Erythroblast (primary cell): Measurements from ENCODE around the gene LAPTM5.

Experiments used
- DNase-seq, 2 experiments: peaks; one replicate each; lab custom pipeline; 2025; lab: John Stamatoyannopoulos, UW
- GATA1 ChIP-seq: IDR thresholded peaks from 2 replicates; pipeline ENCODE4 v1.6.1; 2011; ENCODE audit warnings: low read depth, mild to moderate bottlenecking, control low read depth, low read length, moderate library complexity
- POLR2A ChIP-seq: IDR thresholded peaks from 2 replicates; pipeline ENCODE4 v1.6.1; 2011; ENCODE audit warnings: mild to moderate bottlenecking, low read length

The LAPTM5 gene

DNA sequence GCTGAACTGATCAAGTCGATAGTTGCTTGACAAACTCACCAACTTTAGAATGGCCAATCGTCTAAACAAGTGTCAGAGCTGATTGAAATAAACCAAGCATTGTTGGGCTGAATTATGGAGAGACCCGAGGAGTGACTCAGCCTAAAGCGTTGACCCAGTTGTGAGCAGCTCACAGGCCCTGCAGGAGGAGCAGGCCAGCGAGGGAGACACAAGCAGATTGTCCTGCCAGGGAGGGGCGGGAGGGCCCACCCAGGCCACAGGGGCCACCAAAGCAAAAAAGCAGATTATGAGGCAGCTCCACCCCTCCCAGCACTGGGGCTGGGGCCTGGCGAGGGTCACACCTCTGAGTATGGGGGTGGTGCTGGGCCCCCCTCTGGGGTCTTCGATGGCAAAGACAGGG lies 24.1 kb downstream of the LAPTM5 start:
- peak in 1 of 2 experiments; percentile 16 for DNase-seq
- TF ChIP-seq POLR2A (no peak), GATA1 (no peak)

DNA sequence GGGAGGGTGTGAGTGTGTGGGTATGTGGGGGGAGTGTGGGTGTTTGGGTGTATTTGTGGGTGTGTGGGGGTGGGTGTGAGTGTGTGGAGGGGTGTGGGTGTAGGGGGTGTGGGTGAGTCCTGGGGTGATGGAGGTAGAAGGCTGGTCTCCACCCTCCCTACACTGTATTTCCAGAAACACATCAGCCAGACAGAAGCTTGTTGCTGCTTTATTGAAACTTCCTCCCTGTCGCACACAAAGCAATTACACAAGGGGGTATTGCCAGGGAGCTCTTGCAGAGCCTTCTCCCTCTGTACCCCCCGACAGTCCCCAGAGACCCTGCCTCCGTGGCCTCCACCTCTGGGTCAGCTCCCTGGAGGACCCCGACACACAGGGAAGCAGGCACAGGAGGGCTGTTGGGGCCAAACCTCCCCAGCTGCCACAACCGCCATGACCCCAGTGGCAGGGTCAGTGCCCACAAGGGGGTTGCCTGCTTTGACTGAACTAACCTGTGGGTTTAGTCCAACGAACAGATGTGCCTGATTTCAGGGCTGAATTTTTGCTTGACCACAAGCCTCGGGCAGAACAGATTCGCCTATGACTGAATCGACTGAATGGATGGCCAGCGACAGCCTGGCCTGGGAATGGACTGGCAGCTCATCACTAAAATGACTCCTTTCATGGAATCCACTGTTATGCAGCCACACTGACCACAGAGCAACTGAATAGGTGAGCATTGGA lies 25.1 kb downstream of the LAPTM5 start:
- DNase-seq: no peak

DNA sequence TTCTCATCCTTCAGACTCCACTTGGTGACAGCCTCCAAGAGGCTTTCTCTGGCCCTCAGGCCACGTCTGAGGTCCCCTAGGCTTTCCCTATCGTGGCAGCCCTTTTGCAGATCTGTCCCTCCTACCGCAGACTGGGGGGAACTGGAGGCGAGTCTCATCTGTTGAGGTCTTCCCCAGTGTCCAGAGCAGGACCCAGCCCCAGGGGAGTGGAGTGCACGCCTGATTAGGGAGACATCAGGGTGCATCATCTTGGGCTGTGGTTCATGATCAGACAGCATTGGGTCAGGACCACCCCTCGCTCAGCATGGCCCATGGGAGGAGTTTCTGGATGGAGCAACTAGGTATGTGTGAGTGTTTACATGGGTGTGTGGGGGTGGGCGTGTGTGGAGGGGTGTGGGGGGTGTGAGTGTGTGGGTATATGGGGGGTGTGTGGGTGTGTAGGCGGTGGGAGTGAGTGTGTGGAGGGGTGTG lies 25.7 kb downstream of the LAPTM5 start:
- TF ChIP-seq GATA1 (no peak), POLR2A (no peak)
- peak; percentile 45 to 73 for DNase-seq

More for the DNA sequence above, 25.1 kb downstream of the LAPTM5 start:
- TF ChIP-seq POLR2A (no peak), GATA1 (no peak)

DNA sequence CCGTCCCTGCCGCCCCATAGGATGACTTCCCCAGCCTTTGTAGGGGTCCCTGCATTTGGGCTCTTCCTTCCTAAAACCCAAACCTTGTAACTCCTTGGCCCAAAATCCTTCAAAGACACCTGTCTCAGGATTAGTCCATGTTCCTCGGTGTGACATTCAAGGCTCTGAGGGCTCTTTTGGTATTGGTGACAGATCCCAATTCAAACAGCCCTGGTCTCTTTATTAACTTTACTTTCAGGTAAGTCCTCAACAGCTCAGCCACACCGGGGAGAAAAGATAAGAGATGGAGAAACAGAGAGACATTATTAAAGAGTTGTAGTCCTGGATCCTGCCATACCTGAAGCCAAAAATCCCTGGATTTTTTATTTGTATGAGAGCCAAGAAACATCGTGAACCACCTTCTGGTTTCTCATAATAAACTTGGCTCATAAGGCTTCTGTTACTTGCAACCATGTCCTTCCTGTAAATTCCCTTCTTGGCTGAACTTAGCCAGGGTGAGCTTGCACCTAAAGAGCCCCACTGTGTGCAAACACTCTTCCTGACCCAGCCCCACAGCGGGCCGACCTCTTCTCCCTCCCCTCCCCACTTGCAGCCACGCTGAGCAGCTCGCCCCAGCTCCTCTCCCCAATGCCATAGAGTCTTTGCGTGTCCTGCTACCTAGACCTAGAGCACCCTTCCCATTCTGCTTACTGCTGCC lies 26.3 kb downstream of the LAPTM5 start:
- no peak for TF ChIP-seq GATA1
- peak in 1 of 2 experiments; percentile 44 for DNase-seq

DNA sequence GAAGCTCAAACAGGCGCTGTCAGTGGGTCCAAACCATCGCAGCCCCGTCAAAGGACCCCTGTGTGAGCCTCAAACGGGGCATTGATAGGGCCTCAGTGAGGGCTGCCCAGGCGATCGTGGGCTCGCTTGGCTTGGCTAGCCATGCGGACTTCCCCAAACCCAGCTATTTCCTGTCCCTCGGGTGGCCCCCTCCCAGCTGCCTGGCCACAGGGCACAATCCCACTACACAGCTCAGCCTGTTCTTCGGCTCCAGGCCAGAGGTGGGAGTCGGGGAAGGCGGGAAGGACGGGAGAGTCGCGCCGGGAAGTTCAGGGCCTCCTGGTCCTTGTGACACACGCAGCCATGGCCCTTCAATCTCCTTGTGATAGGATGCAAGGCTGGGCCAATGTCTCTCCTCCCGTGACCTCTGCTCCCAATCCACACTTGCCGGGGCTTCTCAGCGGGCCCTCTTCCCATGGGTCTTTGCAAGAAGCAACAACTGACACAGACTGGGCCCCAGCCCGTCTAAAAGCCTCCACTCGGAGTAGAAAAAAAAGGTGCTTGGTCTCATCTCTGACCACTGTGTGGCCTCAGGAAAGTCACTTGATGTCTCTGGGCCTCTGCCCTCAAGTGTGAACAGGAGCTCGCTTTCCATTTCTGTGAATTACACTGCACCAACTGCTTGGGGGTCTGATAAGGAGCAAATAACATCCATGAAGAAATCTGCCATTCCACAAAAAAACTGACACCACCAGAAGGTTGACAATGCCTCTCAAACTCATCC lies 27.0 kb downstream of the LAPTM5 start:
- TF ChIP-seq GATA1 (no peak), POLR2A (no peak)
- DNase-seq: no peak

DNA sequence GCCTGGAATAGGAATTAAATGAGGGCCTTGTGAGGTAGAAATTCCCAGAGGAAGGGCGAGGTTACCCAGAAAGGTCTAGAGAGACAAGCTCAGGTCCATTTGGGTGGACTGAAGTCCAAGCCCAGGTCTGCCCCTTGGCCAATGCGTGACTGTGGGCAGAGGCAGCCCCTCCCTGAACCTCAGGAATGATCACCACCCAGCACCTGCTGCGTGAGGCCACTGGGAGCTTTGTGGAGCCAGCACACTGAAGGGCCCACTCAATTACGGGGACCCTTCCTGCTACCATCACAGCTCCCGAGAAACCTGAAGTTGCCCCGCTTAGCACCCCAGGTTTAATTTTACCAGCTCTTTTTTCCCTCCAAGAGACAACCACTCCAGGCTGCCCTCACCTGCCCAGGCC lies 27.7 kb downstream of the LAPTM5 start:
- no peak for DNase-seq
- TF ChIP-seq POLR2A (no peak), GATA1 (no peak)

DNA sequence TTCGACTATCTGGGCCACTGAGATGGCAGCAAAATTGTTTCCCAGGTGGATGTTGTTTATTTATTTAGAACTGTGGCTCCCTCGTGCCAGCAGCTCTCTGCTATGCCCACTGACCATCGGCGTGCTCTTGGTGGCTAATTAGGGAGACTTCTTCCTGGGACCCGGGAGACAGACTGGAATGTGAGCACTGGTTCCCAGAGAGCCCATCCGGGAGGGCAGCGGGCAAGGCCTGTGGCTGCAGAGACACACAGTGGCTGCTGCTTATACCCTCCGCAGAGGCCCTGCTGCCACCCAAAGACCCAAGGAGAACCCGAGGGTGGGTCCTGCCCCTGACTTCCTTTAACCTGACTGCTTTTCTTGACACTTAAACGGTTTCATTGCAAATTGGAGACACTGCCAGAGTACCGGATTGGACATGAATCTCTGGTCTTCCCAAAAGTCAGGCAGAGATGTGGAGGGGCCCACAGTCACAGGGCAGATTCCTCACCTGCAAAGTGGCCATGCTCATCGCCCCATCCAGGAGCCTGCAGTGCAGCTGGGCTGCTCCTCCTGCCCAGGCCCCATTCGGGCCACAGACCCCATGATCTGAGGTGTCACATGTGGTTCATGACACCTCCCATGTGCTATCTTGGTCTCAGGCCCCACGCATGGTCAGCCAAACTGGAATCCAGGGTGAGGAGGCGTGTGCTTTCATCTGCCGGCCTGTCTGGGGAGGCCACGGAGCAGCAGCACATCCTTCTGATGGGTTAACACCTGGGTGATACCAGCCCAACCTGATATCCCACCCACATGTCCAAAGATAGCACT lies 28.5 kb downstream of the LAPTM5 start:
- TF ChIP-seq GATA1 (no peak), POLR2A (peak; percentile 18)
- peak in 1 of 2 experiments; percentile 17 for DNase-seq

DNA sequence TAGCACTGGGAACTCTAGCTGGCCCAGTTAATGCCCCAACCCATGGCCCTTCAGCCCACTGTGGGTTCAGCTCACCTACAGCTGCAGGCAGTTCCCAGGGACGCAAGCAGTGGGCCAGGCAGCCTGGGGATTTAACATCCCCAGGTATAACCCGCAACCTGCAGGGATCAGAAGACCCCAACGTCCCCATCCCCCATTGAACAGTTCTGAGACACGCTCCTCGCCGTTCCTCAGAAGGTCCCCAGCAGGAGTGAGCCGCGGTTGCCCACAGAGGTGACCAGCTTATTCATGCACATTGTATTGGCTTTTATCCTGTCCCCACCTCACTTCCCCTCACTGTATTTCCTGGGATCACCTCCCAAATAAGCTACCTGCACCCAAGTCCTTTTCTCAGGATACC lies 29.2 kb downstream of the LAPTM5 start:
- no peak for TF ChIP-seq GATA1
- TF ChIP-seq POLR2A: no peak
- no peak for DNase-seq

DNA sequence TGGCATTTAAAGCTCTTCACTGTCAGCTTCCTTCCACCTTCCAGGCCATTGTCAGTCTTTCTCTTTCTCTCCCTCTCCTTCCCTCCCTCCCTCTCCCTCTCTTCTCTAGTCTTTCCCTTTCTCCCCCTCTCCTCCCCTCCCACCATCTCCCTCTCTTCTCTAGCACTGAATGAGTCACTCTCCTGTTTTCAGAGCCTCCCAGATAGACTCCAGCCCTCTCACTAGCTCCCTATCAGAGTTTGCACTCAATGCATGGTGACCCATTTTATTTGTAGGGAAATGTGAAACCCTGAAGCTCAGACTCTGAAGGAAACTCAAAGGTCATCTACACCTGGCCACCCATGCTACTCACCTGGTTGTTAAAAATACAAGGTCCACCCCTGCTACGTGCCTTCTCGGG lies 29.8 kb downstream of the LAPTM5 start:
- DNase-seq: peak in 1 of 2 experiments; percentile 56
- TF ChIP-seq GATA1 (no peak), POLR2A (no peak)

DNA sequence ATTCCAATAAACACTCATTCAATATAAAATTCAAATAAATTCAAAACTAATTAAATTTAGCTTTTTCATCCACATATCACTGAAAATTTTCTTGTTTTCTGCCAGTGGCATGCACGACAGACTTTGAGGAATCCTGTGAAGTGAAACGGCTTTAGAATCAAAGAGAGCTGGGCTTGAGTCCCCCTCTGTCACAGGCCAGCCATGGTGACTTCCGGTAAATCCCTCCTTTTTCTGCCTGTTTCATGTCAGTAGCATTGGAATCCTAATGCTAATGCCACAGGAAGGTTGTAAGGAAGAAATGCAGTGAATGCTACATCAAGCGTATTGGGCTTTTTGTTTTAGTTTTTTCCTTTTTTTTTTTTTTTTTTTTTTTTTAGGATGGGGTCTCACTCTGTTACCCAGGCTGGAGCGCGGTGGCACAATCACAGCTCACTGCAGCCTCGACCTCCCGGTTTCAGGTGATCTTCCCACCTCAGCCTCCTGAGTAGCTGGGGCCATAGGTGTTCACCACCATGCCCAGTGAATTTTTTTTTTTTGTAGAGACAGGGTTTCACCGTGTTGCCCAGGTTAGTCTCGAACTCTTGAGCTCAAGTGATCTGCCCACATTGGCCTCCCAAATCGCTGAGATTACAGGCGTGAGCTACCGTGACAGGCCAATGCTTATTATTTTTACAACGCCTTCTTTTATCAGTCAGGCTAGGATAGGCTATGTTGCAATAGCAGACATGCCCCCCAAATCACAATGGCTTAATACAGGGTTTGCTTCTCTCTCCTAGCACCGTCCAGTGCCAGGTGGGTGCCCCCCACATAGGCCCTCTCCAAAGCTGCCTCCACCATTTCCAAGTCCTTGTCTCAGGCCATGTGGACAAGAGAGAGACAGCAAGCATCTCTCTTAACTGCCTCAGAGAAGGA lies 30.5 kb downstream of the LAPTM5 start:
- peak; percentile 16 for TF ChIP-seq POLR2A
- no peak for TF ChIP-seq GATA1
- DNase-seq: no peak

DNA sequence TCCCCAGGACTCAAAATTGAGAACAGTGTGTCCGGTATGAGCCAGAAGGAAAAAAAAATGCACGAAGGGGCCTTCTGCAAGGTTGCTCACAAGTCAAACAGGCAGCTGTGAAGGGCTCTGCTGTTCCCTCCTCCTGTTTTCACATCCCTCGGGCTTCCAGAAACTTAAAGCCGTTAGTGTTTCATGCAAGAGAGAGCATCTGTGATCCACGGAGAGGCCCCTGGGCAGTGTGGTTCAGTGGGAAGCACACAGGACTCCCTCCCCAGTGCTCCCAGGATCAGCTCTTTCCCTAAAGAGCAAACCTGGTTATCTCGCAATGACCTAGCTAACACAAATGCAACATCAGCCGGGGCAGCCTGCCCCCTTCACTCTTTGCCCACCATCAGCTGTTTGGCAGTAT lies 31.3 kb downstream of the LAPTM5 start:
- no peak for TF ChIP-seq GATA1
- TF ChIP-seq POLR2A: no peak
- no peak for DNase-seq

DNA sequence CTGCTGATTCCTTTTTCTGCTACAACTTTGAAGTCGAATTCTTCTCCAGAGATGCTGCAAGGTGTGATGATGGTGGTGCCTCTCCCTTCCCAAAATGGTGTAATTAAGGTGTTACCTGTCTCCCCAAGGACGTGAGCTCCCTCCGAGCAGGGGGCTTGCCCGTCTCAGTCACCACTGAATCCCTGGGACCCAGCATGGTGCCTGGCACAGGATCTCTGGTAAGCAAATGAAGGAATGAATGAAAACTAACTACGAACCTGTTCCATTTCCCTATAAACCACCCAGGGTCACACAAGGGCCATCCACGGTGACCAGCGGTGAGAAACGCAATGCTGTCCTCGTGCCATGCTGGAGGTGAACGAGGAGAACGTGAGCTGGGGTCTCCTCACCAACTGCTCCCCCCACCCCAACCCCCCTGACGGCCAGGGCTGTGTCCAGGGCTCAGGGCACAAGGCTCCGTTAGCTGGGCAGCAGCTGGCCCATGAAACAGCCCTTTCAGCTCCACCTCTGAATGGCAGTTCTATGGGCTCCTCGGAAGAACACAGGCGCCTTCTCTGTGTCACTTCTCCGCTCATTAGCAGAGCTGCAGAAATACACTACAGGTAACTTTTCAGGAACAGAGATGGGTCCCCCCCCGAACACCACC lies 32.0 kb downstream of the LAPTM5 start:
- no peak for DNase-seq
- TF ChIP-seq GATA1 (no peak), POLR2A (no peak)
